Measurements from ENCODE around the gene ENAH. TPM values are rescaled to one million over a fixed set of nuclear protein-coding genes. Genes with fewer than 3 reads are reported as not detected.
"Not testable (repeated sequence)": the region's sequence is repeated elsewhere in the genome, so short reads cannot be mapped to it uniquely, and the experiment has no call there.

The ENAH gene
- polyA plus RNA-seq = 0.04 TPM

GRCh38 chr1:225652729-225653462, at the start of gene ENAH:
Gene ENAH (minus strand): TSS chr1:225653123. CDS start chr1:225652690, 433 bp downstream.
- Mint-ChIP-seq H3K27me3 (peaks cover 8% of the 10 kb centered on the region), H3K27ac (peak within 1 kb of the TSS in 2 of 3 donors; percentile 39 to 71), H3K4me3 (peak within 1 kb of the TSS; percentile 83 to 97 (median 90)), H3K9me3 (no peaks in the 10 kb centered on the region), H3K4me1 (peaks cover 11 to 18% (median 15%) of the 10 kb centered on the region in 3 donors), H3K36me3 (no peaks in the 10 kb centered on the region)

DNA sequence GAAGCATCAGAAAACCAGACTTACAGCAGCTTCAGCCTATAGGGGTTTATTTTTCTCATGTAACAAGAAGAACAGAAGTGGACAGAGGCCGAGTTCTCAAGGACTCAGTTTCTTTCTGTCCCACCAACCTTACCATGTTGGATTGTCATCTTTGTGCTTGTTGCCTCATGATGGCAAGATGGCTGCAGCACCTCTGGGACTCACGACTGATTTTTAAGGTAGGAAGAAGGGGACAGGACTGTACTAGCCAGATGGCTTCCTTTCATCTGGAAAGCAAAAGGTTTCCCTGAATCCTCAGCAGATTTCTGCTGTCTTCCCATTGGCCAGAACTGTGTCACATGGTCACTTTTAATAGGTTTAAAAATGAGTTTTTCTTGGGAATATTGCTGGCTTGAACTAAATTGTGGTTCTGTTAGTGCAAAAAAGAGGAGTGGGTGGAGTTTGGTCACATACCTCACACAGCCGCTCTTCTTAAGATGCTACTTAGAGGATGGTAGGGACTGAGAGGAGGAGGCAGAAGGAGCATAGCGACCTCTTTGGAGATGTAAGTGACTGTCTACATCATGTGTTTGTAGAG, 48.1 kb upstream of the ENAH start:
- H3K27ac Mint-ChIP-seq = no peak overlapping the region
- H3K36me3 Mint-ChIP-seq = no peaks in the 10 kb centered on the region
- no peaks in the 10 kb centered on the region for H3K4me1 Mint-ChIP-seq
- no peak overlapping the region for H3K4me3 Mint-ChIP-seq
- H3K27me3 Mint-ChIP-seq = no peaks in the 10 kb centered on the region
- no peaks in the 10 kb centered on the region for H3K9me3 Mint-ChIP-seq

DNA sequence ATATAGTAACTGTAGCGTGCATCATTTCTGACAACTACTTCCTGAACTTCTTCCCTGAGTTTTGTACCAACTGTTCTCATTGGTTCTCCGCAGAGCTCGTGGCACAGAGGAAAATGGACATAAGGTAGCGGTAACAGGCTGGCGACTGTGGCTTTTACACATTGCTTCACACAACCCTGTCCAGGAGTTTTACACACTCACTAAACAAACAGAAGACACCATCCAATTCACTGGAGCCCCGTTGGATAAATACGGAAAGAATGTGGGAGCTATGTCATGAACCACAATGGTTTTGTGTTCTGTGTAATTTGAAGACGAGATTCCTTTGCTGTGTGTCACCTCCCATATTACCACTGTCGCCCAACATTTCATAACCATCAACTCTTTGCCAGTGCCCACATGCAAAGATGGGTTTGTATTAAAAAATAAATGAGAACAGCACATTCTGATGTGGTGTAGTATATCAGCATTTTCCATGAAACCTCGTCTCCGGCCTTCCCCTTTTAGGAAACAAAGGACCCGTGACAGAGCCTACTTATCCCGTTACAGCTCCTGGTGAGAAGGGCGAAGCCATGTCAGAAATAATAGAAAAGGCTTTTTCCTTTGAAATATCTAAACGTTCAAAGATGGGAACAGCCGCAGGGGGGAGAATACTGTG, 47.4 kb upstream of the ENAH start:
- Mint-ChIP-seq H3K4me3 (no peak overlapping the region), H3K9me3 (peaks cover 0 to 3% (median 0%) of the 10 kb centered on the region in 3 donors), H3K36me3 (no peaks in the 10 kb centered on the region), H3K27me3 (no peaks in the 10 kb centered on the region), H3K27ac (no peak overlapping the region), H3K4me1 (no peaks in the 10 kb centered on the region)

GRCh38 chr1:225699336-225699735, 46.4 kb upstream of the ENAH start:
- Mint-ChIP-seq H3K4me3 (no peak overlapping the region), H3K4me1 (no peaks in the 10 kb centered on the region), H3K36me3 (no peaks in the 10 kb centered on the region), H3K9me3 (peaks cover 0 to 3% (median 0%) of the 10 kb centered on the region in 3 donors), H3K27me3 (no peaks in the 10 kb centered on the region), H3K27ac (no peak overlapping the region)

DNA sequence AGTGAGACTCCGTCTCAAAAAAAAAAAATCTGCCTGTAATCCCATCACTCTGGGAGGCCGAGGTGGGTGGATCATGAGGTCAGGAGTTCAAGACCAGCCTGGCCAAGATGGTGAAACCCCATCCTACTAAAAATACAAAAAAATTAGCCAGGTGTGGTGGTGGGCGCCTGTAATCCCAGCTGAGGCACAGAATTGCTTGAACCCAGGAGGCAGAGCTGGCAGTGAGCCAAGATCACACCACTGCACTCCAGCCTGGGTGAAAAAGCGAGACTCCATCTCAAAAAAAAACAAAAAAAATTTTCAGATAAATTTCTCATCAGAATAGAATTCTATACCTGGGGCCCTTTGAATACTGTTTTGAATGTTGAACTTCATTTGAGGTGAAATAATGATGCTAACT, 45.3 kb upstream of the ENAH start:
- H3K4me3 Mint-ChIP-seq, H3K4me1 Mint-ChIP-seq, H3K36me3 Mint-ChIP-seq, H3K27ac Mint-ChIP-seq, H3K27me3 Mint-ChIP-seq, H3K9me3 Mint-ChIP-seq: not testable (repeated sequence)

- H3K27ac Mint-ChIP-seq = no peak overlapping the region
Observed at GRCh38 chr1:225697428-225697827, 44.5 kb upstream of the ENAH start.

DNA sequence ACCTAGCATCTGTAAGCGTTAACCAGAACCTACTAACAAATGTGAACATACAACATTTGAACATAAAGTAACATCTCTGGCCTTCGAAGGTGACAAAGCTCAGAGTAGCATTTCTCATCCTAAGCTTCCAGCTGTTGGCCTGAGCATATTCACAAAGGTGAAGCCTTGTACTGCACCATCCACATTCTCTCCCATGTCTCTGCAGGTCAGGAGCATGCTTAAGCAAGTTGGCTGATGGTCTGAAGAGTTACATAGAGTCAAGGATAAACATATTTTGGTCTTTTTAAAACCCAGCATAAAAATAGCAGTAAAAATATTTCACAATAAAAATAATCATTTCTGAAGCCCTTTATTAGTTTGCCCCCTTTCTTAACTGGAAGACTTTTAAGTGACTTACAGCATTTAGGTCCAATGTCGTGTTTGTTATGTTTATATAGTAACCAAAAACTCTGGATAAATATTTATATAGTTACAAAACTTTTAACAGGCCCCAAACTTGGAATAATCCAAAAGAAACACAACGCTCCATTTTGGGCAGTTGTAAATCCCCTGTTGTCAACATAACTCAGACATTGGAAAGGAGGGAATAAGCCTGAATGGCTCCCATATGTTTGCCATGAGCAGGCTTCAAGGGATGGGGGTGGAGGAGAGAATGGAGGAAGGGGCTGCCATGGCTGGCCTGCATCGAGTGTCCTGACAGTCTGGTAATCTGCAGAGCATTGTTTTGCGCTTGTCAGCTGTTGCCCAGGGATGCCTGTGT, 42.8 kb upstream of the ENAH start:
- H3K9me3 Mint-ChIP-seq = peaks cover 0 to 3% (median 0%) of the 10 kb centered on the region in 3 donors
- no peak overlapping the region for H3K4me3 Mint-ChIP-seq
- H3K4me1 Mint-ChIP-seq = no peaks in the 10 kb centered on the region
- no peak overlapping the region for H3K27ac Mint-ChIP-seq
- H3K27me3 Mint-ChIP-seq = peaks cover 3% of the 10 kb centered on the region
- H3K36me3 Mint-ChIP-seq = no peaks in the 10 kb centered on the region

More at GRCh38 chr1:225697428-225697827, 44.5 kb upstream of the ENAH start:
- peaks cover 0 to 3% (median 0%) of the 10 kb centered on the region in 3 donors for H3K9me3 Mint-ChIP-seq
- no peak overlapping the region for H3K4me3 Mint-ChIP-seq
- H3K36me3 Mint-ChIP-seq = no peaks in the 10 kb centered on the region
- H3K4me1 Mint-ChIP-seq = no peaks in the 10 kb centered on the region
- no peaks in the 10 kb centered on the region for H3K27me3 Mint-ChIP-seq

GRCh38 chr1:225694151-225694603, 41.3 kb upstream of the ENAH start:
- Mint-ChIP-seq H3K4me1 (peaks cover 0 to 3% (median 1%) of the 10 kb centered on the region in 3 donors), H3K9me3 (peaks cover 0 to 3% (median 0%) of the 10 kb centered on the region in 3 donors), H3K36me3 (no peaks in the 10 kb centered on the region), H3K27me3 (peaks cover 3% of the 10 kb centered on the region), H3K27ac (no peak overlapping the region), H3K4me3 (no peak overlapping the region)

- H3K27ac Mint-ChIP-seq, H3K9me3 Mint-ChIP-seq, H3K4me3 Mint-ChIP-seq, H3K4me1 Mint-ChIP-seq, H3K36me3 Mint-ChIP-seq, H3K27me3 Mint-ChIP-seq: not testable (repeated sequence)
Observed at GRCh38 chr1:225693697-225694096, 40.8 kb upstream of the ENAH start.

DNA sequence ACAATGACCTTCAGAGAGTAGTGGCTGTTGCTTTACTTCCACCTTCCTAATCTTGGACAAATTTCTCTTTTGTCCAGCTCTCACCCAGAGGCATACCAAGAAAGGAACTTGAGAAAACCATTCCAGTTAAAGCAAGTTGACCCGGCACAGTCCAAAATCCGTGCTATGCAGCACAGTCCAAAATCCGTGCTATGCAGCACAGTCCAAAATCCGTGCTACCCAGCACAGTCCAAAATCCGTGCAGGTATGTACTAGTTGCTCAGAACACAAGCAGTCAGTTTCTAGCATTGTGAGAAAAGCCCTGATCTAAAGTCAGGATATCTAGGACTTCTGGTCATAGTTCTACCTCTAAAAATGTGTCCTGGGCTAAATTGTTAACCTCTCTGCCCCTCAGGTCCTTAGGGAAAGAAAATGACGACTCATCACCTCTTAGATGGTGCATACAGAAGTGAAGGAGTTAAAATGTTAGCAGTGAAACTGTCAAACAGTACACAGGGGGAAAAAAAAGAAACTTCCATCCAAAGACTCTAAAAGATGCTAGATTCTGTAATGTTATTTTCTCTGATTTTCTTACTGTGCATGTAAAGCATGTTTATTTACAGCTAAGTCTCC, 40.3 kb upstream of the ENAH start:
- H3K36me3 Mint-ChIP-seq = no peaks in the 10 kb centered on the region
- H3K4me1 Mint-ChIP-seq = peaks cover 5 to 7% (median 6%) of the 10 kb centered on the region in 3 donors
- H3K27ac Mint-ChIP-seq = no peak overlapping the region
- H3K27me3 Mint-ChIP-seq = peaks cover 3% of the 10 kb centered on the region
- H3K4me3 Mint-ChIP-seq = no peak overlapping the region
- H3K9me3 Mint-ChIP-seq = peaks cover 0 to 3% (median 0%) of the 10 kb centered on the region in 3 donors

- H3K4me1 Mint-ChIP-seq = peaks cover 8 to 11% (median 10%) of the 10 kb centered on the region in 3 donors
- no peak overlapping the region for H3K4me3 Mint-ChIP-seq
- H3K36me3 Mint-ChIP-seq = no peaks in the 10 kb centered on the region
- peaks cover 3% of the 10 kb centered on the region for H3K27me3 Mint-ChIP-seq
- H3K9me3 Mint-ChIP-seq = peaks cover 0 to 3% (median 0%) of the 10 kb centered on the region in 3 donors
- H3K27ac Mint-ChIP-seq = no peak overlapping the region
Observed at GRCh38 chr1:225692517-225692879, 39.6 kb upstream of the ENAH start.

- Mint-ChIP-seq H3K27ac (no peak overlapping the region), H3K4me3 (no peak overlapping the region), H3K36me3 (no peaks in the 10 kb centered on the region), H3K27me3 (peaks cover 3% of the 10 kb centered on the region), H3K4me1 (peaks cover 8 to 11% (median 10%) of the 10 kb centered on the region in 3 donors), H3K9me3 (peaks cover 0 to 3% (median 0%) of the 10 kb centered on the region in 3 donors)
Observed at GRCh38 chr1:225691861-225692516, 39.1 kb upstream of the ENAH start.

GRCh38 chr1:225691377-225691776, 38.5 kb upstream of the ENAH start:
- no peak overlapping the region for H3K27ac Mint-ChIP-seq
- H3K27me3 Mint-ChIP-seq = peaks cover 3% of the 10 kb centered on the region
- H3K4me3 Mint-ChIP-seq = no peak overlapping the region
- H3K4me1 Mint-ChIP-seq = peaks cover 10 to 11% (median 10%) of the 10 kb centered on the region in 3 donors
- no peaks in the 10 kb centered on the region for H3K36me3 Mint-ChIP-seq
- H3K9me3 Mint-ChIP-seq = peaks cover 0 to 3% (median 0%) of the 10 kb centered on the region in 3 donors

- peaks cover 3% of the 10 kb centered on the region for H3K27me3 Mint-ChIP-seq
- H3K27ac Mint-ChIP-seq = no peak overlapping the region
- peak overlapping the region in 1 of 4 donors; percentile 25 for H3K4me3 Mint-ChIP-seq
- no peaks in the 10 kb centered on the region for H3K36me3 Mint-ChIP-seq
- H3K4me1 Mint-ChIP-seq = peaks cover 10 to 11% (median 10%) of the 10 kb centered on the region in 3 donors
- H3K9me3 Mint-ChIP-seq = no peaks in the 10 kb centered on the region
Observed at GRCh38 chr1:225689882-225690459, 37.0 kb upstream of the ENAH start.
